Activated CD4-positive, alpha-beta T cell treated with anti-CD3 and anti-CD28 coated beads, Interleukin-2, Interleukin-4, amounts not matched to agents 100 ng/mL and 50 ng/mL, durations not matched to agents 16 hours and 8 hours (primary cell): ENCODE measurements around the gene PITPNM2.
"Not testable (repeated sequence)": the region's sequence is repeated elsewhere in the genome, so short reads cannot be mapped to it uniquely, and the experiment has no call there.

Source experiments
- DNase-seq: peaks from one replicate; pipeline ENCODE4 v3.0.0-alpha.2; 2020; ENCODE audit warnings: low spot score

The PITPNM2 gene

GRCh38 chr12:123120452-123121166 is 30.3 kb downstream of the PITPNM2 start:
- DNase-seq = peak; percentile 33

- peak; percentile 63 for DNase-seq
Observed at GRCh38 chr12:123119808-123120207, 31.1 kb downstream of the PITPNM2 start.

- DNase-seq = no peak
Observed at GRCh38 chr12:123118497-123118896, 32.4 kb downstream of the PITPNM2 start.

GRCh38 chr12:123115409-123116121 is 35.3 kb downstream of the PITPNM2 start:
- DNase-seq = no peak

GRCh38 chr12:123114304-123115083 is 36.4 kb downstream of the PITPNM2 start:
- DNase-seq = no peak

GRCh38 chr12:123113026-123113425 is 37.9 kb downstream of the PITPNM2 start:
- DNase-seq = no peak

GRCh38 chr12:123111498-123112165 is 39.3 kb downstream of the PITPNM2 start:
- DNase-seq = no peak

GRCh38 chr12:123109319-123109772 is 41.5 kb downstream of the PITPNM2 start:
- no peak for DNase-seq

- no peak for DNase-seq
Observed at GRCh38 chr12:123108682-123109066, 42.2 kb downstream of the PITPNM2 start.

GRCh38 chr12:123107926-123108681 is 42.8 kb downstream of the PITPNM2 start:
- DNase-seq = no peak

GRCh38 chr12:123106640-123107359 is 44.1 kb downstream of the PITPNM2 start:
- peak; percentile 37 for DNase-seq

- no peak for DNase-seq
Observed at GRCh38 chr12:123105211-123105826, 45.6 kb downstream of the PITPNM2 start.

- DNase-seq = no peak
Observed at GRCh38 chr12:123104809-123105208, 46.1 kb downstream of the PITPNM2 start.

GRCh38 chr12:123104094-123104493 is 46.8 kb downstream of the PITPNM2 start:
- DNase-seq = not testable (repeated sequence)

GRCh38 chr12:123102781-123103503 is 47.9 kb downstream of the PITPNM2 start:
- no peak for DNase-seq

GRCh38 chr12:123102366-123102765 is 48.5 kb downstream of the PITPNM2 start:
- DNase-seq = no peak

GRCh38 chr12:123101526-123101925 is 49.4 kb downstream of the PITPNM2 start:
- DNase-seq = no peak
